HG03342 (cell line): ENCODE measurements around the gene SNRNP35.
"Not testable (repeated sequence)": the region's sequence is repeated elsewhere in the genome, so short reads cannot be mapped to it uniquely, and the experiment has no call there.

ENCODE experiments used
- ATAC-seq: cut with Tn5 transposase; IDR thresholded peaks from one replicate; pipeline ENCODE4 v1.9.1; 2021; ENCODE audit warnings: mild to moderate bottlenecking, moderate library complexity; ENCODE audit not compliant: unreplicated experiment

The SNRNP35 gene

DNA sequence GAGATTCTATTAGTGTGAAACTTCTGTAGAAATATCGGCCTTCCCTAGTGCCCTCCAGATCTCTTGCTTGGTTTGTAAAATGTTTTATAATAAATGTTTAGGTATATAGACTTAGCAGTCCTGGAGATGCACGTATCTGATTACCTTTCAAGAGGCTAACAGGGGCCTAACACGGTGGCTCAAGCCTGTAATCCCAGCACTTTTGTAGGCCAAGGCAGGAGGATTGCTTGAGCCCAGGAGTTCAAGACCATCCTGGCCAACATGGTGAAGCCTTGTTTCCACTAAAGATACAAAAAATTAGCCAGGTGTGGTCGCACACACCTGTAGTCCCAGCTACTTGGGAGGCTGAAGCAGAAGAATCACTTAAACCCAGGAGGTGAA lies 11.6 kb upstream of the SNRNP35 start:
- no peak for ATAC-seq

DNA sequence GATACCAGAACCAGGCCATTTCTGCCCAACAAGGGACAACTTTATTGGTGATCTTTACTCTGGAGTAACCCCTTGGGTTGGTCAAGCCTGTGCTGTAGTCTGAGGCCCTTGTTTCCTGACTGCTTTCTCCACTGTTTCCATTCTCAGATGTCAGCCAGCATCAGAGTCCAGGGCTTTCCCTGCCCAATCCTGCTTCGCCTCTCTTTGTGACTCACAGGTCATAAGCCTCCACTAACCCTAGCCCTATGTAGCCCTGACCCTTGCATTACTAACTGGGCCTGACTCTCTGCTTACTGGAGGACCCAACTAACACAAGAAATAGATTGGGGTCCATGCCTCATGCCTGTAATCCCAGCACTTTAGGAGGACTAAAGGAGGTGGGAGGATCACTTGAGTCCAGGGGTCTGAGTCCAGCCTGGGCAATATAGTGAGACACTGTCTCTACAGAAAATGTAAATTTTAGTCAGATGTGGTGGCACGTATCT lies 8.6 kb upstream of the SNRNP35 start:
- no peak for ATAC-seq

DNA sequence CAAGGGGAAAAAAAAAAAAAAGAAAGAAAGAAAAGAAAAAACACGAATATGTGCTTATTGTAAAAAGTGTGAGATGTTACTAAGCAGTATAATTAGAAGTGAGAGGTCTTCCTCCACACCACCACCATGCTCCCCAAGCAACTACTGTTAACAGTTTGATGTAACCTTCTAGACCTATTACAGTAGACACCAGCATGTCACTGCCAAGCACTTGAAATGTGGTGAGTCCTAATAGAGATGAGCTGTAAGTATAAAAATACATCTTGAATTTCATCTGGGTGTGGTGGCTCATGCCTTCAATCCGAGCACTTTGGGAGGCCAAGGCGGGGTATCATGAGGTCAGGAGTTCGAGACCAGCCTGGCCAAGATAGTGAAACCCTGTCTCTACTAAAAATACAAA lies 8.1 kb upstream of the SNRNP35 start:
- ATAC-seq: no peak

DNA sequence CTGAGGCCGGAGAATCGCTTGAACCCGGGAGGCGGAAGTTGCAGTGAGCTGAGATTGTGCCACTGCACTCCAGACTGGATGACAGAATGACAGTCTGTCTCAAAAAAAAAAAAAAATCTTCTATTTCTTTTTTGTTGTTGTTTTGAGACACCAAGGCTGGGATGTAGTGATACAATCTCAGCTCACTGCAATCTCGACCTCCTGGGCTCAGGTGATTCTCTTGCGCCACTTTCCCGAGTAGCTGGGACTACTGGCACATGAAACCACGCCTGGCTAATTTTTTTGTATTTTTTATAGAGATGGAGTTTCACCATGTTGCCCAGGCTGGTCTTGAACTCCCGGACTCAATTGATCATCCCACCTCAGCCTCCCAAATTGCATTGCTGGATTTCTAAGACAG lies 7.3 kb upstream of the SNRNP35 start:
- ATAC-seq: no peak

DNA sequence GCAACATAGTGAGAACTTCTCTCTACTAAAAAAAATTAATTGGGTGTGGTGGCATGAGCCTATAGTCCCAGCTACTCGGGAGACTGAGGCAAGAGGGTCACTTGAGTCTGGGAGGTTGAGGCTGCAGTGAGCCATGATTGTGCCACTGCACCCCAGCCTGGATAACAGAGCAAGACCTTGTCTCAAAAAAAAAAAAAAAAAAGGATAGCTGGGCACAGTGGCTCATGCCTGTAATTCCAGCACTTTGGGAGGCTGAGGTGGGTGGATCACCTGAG lies 5.7 kb upstream of the SNRNP35 start:
- not testable (repeated sequence) for ATAC-seq

DNA sequence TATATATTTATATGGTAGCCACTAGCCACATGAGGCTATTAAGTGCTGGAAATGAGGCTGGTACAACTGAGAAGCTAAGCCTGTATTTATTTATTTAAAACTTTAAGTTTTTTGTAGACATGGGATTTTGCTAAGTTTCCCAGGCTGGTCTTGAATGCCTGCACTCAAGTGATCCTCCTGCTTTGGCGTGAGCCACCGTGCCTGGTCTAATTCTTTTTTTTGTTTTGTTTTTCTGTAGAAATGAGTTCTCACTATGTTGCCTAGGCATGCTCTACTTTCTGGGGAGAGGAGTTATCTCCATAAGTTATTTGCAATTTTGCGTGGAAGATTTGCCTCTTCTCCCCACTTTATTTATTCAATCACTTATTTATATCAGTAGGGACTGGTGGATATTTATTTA lies 4.8 kb upstream of the SNRNP35 start:
- ATAC-seq: no peak

DNA sequence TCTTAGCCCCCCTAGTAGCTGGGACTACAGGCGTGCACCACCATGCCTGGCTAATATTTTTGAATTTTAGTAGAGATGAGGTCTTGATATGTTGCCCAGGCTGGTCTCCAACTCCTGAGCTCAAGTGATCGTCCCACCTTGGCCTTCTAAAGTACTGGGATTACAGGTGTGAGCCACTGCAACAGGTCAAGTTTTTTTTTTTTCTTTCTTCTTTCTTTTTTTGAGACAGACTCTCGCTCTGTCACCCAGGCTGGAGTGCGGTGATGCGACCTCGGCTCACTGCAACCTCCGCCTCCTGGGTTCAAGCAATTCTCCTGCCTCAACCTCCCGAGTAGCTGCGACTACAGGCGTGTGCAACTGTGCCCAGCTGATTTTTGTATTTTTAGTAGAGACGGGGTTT lies 5.2 kb downstream of the SNRNP35 start:
- ATAC-seq: not testable (repeated sequence)

DNA sequence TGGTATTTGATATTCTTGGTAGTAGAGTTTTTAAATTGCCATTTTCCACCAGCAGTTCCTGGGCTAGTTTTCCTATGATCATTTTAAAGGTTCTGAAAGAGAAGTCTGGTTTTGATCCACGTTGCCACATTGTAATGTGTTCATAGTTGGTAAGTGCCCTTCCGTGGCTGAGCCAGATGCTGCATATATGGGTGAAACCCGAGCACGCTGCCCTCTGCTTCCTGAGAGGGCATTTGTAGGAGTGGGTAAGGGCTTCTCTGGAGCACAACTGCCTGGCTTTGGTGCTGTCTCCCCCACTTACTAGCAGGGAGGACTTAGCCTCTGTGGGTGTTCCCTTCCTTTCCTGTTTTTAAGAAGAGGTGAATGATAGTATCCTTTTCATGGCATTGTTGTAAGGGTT lies 7.1 kb downstream of the SNRNP35 start:
- no peak for ATAC-seq

DNA sequence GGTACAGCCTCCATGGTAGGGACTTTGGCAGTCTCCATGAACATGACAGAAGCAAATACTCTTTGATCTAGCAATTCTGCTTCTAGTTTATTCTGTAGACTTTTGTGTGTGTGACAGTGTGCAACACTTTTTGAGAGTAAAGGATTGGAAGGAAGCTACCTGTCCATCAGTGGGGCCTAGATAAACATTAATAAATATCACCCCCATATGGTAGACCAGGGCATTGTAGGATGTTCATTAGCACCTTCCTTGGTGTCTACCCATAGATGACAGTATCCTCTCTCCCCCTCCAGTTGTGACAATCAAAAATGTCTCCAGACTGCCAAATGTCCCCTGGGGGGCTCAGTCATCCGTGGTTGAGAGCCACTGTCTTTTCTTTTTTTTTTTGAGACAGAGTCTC lies 10.8 kb downstream of the SNRNP35 start:
- ATAC-seq: peak; percentile 75

DNA sequence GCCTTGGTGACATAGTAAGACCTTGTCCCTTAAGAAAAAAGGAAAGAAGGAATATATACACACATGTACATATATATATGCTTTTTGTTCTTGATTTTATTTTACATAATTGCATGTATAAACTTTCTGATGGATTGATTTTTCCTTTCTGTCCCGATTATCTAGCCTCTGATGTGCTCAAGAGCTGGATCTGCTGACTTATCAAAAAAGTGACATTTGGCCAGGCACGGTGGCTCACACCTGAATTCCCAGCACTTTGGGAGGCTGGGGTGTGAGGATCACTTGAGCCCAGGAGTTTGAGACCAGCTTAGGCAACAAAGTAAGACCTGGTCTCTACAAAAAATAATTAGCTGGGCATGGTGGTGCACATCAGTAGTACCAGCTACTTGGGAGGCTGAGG lies 12.0 kb downstream of the SNRNP35 start:
- ATAC-seq: no peak

DNA sequence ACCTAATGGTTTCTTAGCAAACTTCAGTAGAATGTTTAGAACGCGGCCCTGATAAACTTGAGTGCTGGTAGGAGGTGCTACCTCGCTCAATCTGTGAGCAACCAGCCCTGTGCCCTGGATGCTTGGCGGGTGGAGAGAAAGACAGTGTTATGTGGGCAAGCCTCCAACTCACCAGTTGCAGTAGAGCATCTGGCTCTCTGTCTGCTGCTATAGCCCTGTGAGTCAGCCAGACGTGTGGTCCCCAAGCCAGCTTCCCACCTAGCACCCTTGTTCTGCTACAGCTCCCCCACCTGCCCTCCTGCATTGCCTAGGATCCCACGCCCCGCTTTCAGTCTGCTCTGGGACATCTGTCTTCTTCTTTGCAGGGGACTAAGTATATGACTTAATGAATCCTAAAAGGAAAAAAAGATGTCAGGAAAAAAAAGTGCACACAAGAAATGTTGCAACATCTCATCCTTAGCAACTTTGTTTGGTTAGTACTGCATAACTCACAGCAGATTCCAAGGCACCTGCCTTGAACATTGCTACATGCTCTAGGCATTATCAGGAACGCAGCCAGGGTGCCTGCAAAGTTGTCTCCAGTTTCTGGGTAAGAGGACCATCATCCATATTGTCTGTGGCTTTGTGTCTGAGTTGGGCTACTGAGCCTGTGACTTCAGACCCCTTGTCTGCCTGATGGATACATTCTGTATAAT lies 13.6 kb downstream of the SNRNP35 start:
- ATAC-seq: no peak

DNA sequence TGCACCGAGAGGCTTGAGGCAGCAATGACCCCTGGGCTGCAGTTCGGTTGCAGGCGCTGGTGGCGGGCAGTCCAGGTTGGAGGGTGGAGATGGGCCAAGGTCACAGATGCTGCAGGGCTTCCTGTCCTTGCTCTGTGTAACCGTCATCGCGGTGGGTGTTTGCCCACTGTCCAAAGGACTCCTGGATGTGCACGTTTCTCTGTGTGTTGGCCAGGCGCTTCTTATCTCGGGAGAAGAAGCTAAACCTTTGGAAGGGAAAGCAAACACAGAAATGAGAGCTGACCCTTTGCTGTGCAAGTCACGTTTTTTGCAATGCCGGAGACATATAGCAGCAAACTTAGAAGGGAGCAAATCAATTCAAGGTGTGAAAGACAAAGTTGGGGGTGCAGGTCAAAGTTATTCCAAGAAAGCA lies 14.5 kb downstream of the SNRNP35 start:
- no peak for ATAC-seq

DNA sequence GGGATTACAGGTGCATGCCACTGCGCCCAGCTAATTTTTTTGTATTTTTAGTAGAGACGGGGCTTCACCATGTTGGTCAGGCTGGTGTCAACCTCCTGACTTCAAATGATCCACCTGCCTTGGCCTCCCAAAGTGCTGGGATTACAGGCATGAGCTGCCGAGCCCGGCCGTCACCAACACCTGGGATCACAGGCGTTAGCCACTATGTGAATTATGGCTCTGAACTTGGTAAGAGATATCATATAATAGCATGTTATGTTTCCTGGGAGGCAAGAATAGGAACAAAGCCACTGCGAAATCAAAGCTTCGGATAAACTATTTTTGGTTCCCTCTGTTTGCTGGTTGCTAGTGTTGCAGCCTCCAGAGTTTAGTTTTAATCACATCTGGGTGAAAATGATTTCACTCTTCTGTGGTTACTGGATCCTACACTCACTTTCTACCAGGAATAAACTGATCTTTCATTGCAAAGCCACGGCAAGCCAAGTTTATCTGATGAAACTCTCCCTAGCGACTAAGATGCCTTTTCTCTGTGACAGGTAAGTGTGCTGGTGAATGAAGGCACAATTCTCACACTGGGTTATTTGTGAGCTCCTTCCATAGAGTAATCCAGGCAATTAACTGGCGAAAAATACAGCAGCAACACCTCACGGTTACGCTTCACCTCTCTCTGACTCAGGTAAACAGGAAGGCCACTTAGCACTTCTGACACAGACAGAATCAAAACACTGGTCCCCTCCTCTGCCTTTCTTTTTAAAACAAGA lies 16.7 kb downstream of the SNRNP35 start:
- no peak for ATAC-seq

DNA sequence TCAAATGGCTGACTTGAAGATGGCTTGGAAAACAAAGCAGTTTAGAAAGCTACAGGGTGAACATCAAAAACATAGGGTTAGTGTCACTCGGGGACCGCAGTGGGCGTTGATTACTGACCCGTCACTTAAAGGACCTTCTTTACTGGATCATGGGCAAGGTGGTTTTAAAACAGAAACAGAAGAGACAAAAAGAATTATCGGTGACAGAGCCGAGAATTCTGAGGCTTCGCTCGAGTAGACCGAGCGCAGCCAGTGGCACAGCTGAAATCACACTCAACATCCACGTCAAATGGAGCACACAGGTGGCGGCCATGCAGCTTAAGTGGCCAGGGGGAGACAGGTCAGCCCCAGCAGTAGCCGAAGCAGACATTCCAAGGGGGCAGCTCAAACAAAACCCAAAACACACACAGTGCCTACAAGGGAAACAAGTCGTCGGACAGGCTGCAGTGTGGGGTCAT lies 17.3 kb downstream of the SNRNP35 start:
- no peak for ATAC-seq

DNA sequence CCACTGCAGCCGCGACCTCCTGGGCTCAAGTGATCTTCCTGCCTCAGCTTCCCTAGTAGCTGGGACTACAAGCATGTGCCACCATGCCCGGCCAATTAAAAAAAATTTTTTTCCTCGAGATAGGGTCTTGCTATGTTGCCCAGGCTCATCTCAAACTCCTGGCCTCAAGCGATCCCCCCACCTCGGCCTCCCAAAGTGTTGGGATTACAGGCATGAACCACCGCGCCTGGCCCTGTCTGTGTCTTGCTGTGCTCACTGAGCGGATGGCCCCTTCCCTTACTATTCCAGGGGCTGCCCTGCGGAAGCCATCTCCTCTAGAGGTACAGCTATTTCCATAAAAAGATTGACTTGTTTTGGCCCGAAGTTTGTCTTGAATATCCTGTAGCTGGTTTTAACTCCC lies 20.1 kb downstream of the SNRNP35 start:
- no peak for ATAC-seq

DNA sequence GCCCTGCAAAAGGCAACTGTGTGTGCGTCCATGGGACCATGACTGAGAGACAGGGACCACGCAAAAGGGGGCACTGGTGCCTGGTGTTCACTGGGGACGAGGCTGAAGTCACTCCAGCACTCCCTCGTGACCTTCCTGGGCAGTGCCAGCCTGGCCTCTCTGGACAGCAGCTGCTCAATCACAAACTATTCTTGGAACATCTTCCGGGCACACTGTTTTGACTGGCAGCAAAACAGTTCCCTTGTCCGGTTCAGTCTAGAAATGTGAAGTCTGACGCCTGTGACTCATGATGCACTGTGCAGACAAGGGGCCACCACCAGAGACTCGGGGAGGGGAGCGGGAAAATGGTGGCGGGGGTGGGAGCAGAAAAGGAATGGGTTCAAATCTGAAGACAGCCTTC lies 20.8 kb downstream of the SNRNP35 start:
- no peak for ATAC-seq

DNA sequence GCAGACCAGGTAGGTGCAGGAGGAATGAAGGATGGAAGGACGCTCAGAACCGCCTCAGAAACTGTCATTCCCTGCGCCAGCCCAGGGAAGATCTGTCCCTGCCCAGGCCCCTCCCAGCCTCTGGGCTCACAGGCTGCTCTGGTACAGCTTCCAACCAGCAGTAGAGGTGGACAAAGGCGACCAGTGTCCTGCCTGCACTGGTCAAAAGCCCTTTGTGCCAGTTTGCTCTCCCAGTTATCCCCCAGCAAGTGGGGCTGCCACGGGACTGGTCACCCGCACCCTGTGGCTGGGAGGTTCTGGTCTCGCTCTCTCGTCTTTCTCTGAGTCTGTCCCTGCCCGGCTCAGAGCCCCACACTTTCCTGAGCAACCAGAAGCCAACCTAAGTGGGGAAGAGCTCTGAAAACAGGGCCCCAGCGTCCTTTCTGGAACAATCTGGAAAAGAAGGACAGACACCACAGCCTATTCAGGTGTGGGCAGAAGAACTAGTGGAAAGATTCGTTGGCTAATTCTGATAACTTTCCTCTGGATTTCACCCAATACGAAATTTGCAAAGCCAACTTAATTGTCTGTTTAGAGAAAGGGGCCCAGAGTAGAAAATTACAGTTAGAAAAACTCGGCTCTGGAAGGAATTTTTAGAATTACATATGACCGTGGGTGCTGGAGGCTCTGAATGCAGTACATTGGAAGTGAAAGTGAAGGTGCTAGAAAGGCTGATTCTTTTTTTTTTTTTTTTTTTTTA lies 21.7 kb downstream of the SNRNP35 start:
- ATAC-seq: no peak

DNA sequence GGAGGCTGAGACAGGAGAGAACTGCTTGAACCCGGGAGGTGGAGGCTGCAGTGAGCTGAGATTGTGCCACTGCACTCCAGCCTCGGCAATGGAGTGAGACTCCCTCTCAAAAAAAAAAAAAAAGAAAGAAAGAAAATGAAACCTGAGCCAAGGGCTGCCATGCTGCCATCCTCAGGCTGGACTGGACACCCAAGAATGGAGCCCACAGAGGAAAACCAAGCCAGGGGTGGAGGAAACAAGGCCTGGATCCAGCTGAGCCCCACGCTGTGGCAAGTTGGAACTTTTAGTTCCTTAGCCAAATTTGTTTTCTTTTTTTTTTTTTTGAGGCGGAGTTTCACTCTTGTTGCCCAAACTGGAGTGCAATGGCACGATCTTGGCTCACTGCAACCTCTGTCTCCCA lies 23.3 kb downstream of the SNRNP35 start:
- not testable (repeated sequence) for ATAC-seq

DNA sequence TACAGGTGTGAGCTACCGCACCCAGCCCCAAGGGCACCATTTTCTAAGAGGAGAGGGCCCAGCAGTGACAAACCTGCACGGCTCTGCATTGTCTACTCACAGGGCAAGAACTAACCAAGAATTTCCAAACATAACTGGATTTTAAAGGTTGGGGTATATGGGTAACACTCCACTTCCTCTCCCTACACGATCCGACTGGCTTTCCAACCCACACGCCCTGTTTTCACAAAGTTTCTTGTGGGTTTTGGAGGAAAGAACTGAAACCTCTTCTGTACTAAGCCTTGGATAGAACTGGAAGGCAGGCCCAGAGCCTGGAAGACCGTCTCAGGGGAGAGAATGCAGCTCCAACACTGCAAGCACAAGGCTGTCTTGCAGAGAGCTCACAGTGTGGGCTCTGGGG lies 24.9 kb downstream of the SNRNP35 start:
- no peak for ATAC-seq

DNA sequence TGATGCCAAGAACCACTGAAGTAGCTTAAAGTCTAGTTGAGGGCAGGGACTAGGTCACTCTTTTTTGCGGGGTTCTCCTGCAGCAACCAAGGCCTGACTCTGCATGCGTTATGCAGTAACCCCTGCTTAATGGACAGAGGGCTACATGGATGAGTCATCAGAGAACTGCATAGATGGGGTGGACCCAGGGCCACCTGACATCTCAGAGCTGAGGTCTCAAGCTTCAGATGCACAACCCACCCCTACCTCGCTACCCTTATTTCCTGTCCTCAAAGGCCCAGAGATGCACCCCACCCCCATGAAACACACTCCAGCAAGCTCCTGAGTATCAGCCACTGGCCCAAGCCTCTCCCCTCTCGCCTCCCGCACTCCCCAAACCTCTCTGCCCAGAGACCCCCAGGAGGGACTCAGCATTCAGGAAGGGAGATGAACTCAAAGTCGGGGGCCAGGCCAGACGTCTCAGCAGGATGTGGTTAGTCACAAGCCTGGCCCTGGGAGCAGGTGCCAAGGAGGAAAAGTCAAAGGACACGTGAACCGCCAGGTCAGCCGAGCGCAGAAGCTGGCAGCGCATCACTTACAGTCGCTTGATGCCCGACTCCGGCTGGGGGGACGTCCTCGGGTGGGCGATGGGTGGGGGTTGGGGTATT lies 25.8 kb downstream of the SNRNP35 start:
- no peak for ATAC-seq

DNA sequence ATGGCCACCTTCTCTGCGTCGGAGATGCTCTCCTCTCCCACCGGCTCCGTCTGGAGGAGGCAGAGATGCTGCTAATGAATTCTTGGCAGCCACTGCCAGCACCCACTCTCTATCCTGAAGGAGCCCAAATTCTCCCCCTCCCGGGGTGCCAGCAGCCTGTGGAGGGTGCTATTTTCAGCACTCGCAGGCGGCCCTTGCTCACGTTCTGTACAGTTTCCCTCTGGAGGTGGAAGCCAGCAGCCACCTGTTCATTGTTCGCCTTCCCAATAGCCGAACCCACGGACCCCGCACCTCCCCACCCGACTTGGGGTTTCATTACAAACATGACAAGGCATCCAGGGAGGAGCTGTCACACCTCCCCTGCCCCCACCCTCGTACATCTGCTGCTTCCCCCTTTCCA lies 27.8 kb downstream of the SNRNP35 start:
- ATAC-seq: no peak
